Upper lobe of left lung (tissue), 6 donors: ENCODE results near the gene GOT1. TPM values are rescaled to one million over a fixed set of nuclear protein-coding genes. Genes with fewer than 3 reads are reported as not detected.

Experiments
- ATAC-seq, 2 donors: fragments of 200-7000 bp; cut with Tn5 transposase; one replicate each; pipeline ENCODE4 v1.9.1; 2022; ENCODE audit warnings: mild to moderate bottlenecking in 2 of 2, moderate library complexity in 2 of 2; ENCODE audit not compliant: low FRiP score in 2 of 2
- DNase-seq, 2 donors: peaks; one replicate each; pipeline ENCODE4 v3.0.0-alpha.2; 2019 to 2020
- H3K27ac ChIP-seq, 4 donors: fragments of 200-600 bp; sonication (generic); one replicate each; pipeline ENCODE4 v1.5.1; 2016 to 2019
- H3K27me3 ChIP-seq, 4 donors: fragments of 200-600 bp; sonication (generic); one replicate each; pipeline ENCODE4 v1.5.1; 2017 to 2019
- H3K36me3 ChIP-seq, 4 donors: fragments of 200-600 bp; sonication (generic); one replicate each; pipeline ENCODE4 v1.5.1; 2016 to 2019
- H3K4me1 ChIP-seq, 4 donors: fragments of 200-600 bp; sonication (generic); one replicate each; pipeline ENCODE4 v1.5.1; 2018 to 2019
- H3K4me3 ChIP-seq, 4 donors: fragments of 200-600 bp; sonication (generic); one replicate each; pipeline ENCODE4 v1.5.1; 2017 to 2019; ENCODE audit warnings: mild to moderate bottlenecking in 2 of 4, moderate library complexity in 1 of 4
- H3K9me3 ChIP-seq, 4 donors: fragments of 200-600 bp; sonication (generic); one replicate each; pipeline ENCODE4 v1.5.1; 2018 to 2019
- CTCF ChIP-seq, 6 experiments: fragments of 450-650 bp in 4 of 6; fragments of 200-600 bp in 2 of 6; sonication (generic) in 2 of 6; IDR thresholded peaks; one replicate each; pipeline ENCODE4 v1.5.1; 2016 to 2019; ENCODE audit warnings: antibody characterized with exemption in 6 of 6
- EP300 ChIP-seq, 4 donors: sonication (generic); formaldehyde crosslinking; IDR thresholded peaks; one replicate each; pipeline ENCODE4 v1.5.1; 2017; ENCODE audit warnings: antibody characterized with exemption in 4 of 4, control low read depth in 2 of 4
- POLR2A ChIP-seq, 4 donors: fragments of 450-650 bp; IDR thresholded peaks; one replicate each; pipeline ENCODE4 v1.5.1; 2016 to 2017; ENCODE audit warnings: antibody characterized with exemption in 4 of 4, mild to moderate bottlenecking in 2 of 4
- POLR2AphosphoS5 ChIP-seq, 2 donors: sonication (generic); formaldehyde crosslinking; IDR thresholded peaks; one replicate each; pipeline ENCODE4 v1.5.1; 2017; ENCODE audit warnings: antibody characterized with exemption in 2 of 2
- WGBS, 2 donors: methylation state at CpG; one replicate each; pipeline ENCODE4 v1.1.5; 2017 to 2018; 5-methylcytosine and 5-hydroxymethylcytosine counted together
- total RNA-seq, 6 donors: library from RNA; depleted of rRNA in 4 of 6; stranded (reverse); fragments of >200 nt in 4 of 6; gene quantifications; one replicate each; pipeline versions ENCODE4 v1.1.0 to v1.2.1, GENCODE V29; 2016 to 2021
- donor health status: DM: no; HTN: no; CAD: no; lungs with moderate emphysema.
- donor health status: DM: no; HTN: yes; CAD: no; lungs with severe emphysema.

GOT1 gene
- total RNA-seq, 6 donors from 2014 or later = 13.1 to 46.8 (median 25.7) TPM

GRCh38 chr10:99387541-99387940 is 42.9 kb downstream of the GOT1 start:
- peak in 1 of 2 donors; percentile 60 for DNase-seq
- TF ChIP-seq EP300 (IDR thresholded peaks at IDR 0.05) (no peak), POLR2A (IDR thresholded peaks at IDR 0.05) (no peak), POLR2AphosphoS5 (IDR thresholded peaks at IDR 0.05) (no peak), CTCF (IDR thresholded peaks at IDR 0.05) (no peak)
- no peak overlapping the region for H3K4me3 ChIP-seq
- peaks cover 0 to 2% (median 0%) of the 10 kb centered on the region in 4 donors for H3K4me1 ChIP-seq
- H3K27me3 ChIP-seq = no peaks in the 10 kb centered on the region
- H3K9me3 ChIP-seq = no peaks in the 10 kb centered on the region
- WGBS, 2 donors = 86 to 93% methylated on average over 3 to 9 of the region's 11 CpGs
- H3K27ac ChIP-seq = no peak overlapping the region
- ATAC-seq = no peak
- H3K36me3 ChIP-seq = no peaks in the 10 kb centered on the region

GRCh38 chr10:99387071-99387470 is 43.4 kb downstream of the GOT1 start:
- H3K4me3 ChIP-seq = no peak overlapping the region
- TF ChIP-seq EP300 (IDR thresholded peaks at IDR 0.05) (no peak), CTCF (IDR thresholded peaks at IDR 0.05) (no peak), POLR2AphosphoS5 (IDR thresholded peaks at IDR 0.05) (no peak), POLR2A (IDR thresholded peaks at IDR 0.05) (no peak)
- no peak overlapping the region for H3K27ac ChIP-seq
- no peak for DNase-seq
- 60 to 72% methylated on average over 3 to 4 of the region's 4 CpGs for WGBS, 2 donors
- no peaks in the 10 kb centered on the region for H3K36me3 ChIP-seq
- H3K4me1 ChIP-seq = no peaks in the 10 kb centered on the region
- no peak for ATAC-seq
- no peaks in the 10 kb centered on the region for H3K9me3 ChIP-seq
- no peaks in the 10 kb centered on the region for H3K27me3 ChIP-seq

GRCh38 chr10:99382176-99382575 is 48.2 kb downstream of the GOT1 start:
- 63 to 70% methylated on average over 1 of the region's 1 CpG for WGBS, 2 donors

GRCh38 chr10:99375426-99375825 is 55.0 kb downstream of the GOT1 start:
- TF ChIP-seq POLR2AphosphoS5 (IDR thresholded peaks at IDR 0.05) (no peak), POLR2A (IDR thresholded peaks at IDR 0.05) (no peak), EP300 (IDR thresholded peaks at IDR 0.05) (no peak), CTCF (IDR thresholded peaks at IDR 0.05) (no peak)
- no peaks in the 10 kb centered on the region for H3K4me1 ChIP-seq
- ATAC-seq (no peak), DNase-seq (no peak)
- no peaks in the 10 kb centered on the region for H3K9me3 ChIP-seq
- no peaks in the 10 kb centered on the region for H3K36me3 ChIP-seq
- no peak overlapping the region for H3K27ac ChIP-seq
- no peaks in the 10 kb centered on the region for H3K27me3 ChIP-seq
- no peak overlapping the region for H3K4me3 ChIP-seq

More at GRCh38 chr10:99382176-99382575, 48.2 kb downstream of the GOT1 start:
- Histone ChIP-seq H3K9me3 (no peaks in the 10 kb centered on the region), H3K27ac (no peak overlapping the region), H3K36me3 (no peaks in the 10 kb centered on the region), H3K4me3 (no peak overlapping the region), H3K4me1 (no peaks in the 10 kb centered on the region), H3K27me3 (no peaks in the 10 kb centered on the region)
- TF ChIP-seq CTCF (IDR thresholded peaks at IDR 0.05) = no peak
- DNase-seq (no peak), ATAC-seq (no peak)

GRCh38 chr10:99374972-99375371 is 55.5 kb downstream of the GOT1 start:
- no peak overlapping the region for H3K4me3 ChIP-seq
- no peak for DNase-seq

More at GRCh38 chr10:99374972-99375371, 55.5 kb downstream of the GOT1 start:
- TF ChIP-seq POLR2AphosphoS5 (IDR thresholded peaks at IDR 0.05) (no peak), EP300 (IDR thresholded peaks at IDR 0.05) (no peak), POLR2A (IDR thresholded peaks at IDR 0.05) (no peak), CTCF (IDR thresholded peaks at IDR 0.05) (no peak)
- H3K9me3 ChIP-seq = no peaks in the 10 kb centered on the region
- no peaks in the 10 kb centered on the region for H3K27me3 ChIP-seq
- no peak overlapping the region for H3K27ac ChIP-seq
- 62 to 67% methylated on average over 3 of the region's 3 CpGs for WGBS, 2 donors
- H3K4me1 ChIP-seq = no peaks in the 10 kb centered on the region
- ATAC-seq = no peak
- no peaks in the 10 kb centered on the region for H3K36me3 ChIP-seq
